ENCODE measurements around the gene SCTR.

GRCh38 chr2:119461811-119462210 lies 62.5 kb downstream of the SCTR start:
- TF ChIP-seq NR1H2 (CRISPR knock-in tag; IDR thresholded peaks at IDR 0.05; ENCODE audit: borderline replicate concordance, low read depth), result no peak
- no peak for TF ChIP-seq ESRRA (CRISPR knock-in tag; IDR thresholded peaks at IDR 0.05; ENCODE audit: low read depth)
- no peak for TF ChIP-seq EP300 (IDR thresholded peaks at IDR 0.05; ENCODE audit: low read depth in 2 of 2, low read length in 2 of 2)
- TF ChIP-seq EP300 (CRISPR knock-in tag; IDR thresholded peaks at IDR 0.05; ENCODE audit: borderline replicate concordance), result no peak
